ENCODE results near the gene USP9Y.

GRCh38 chrY:12729746-12730145, 28.7 kb downstream of the USP9Y start:
- TF ChIP-seq CTCF (IDR thresholded peaks at IDR 0.05) (no peak), POLR2A (IDR thresholded peaks at IDR 0.05) (no peak)

Measured in Peyer's patch (tissue), 4 donors.